AG04450 (cell line): ENCODE measurements around the gene C1QTNF1. TPM values are rescaled to one million over a fixed set of nuclear protein-coding genes. Genes with fewer than 3 reads are reported as not detected.

Experiments used
- CTCF ChIA-PET: fragments of 300-600, 350-600 bp; formaldehyde crosslinking; extraction: SDS; loops from one replicate; lab custom pipeline; 2022; ENCODE audit warnings: antibody characterized with exemption, inconsistent platforms; lab: Charles Lee
- POLR2A ChIA-PET: fragments of 350-600 bp; formaldehyde crosslinking; extraction: SDS; loops from one replicate; lab custom pipeline; 2021; ENCODE audit warnings: antibody characterized with exemption, inconsistent platforms; lab: Yijun Ruan, JAX
- DNase-seq: peaks from one replicate; pipeline ENCODE4 v3.0.0-alpha.2; 2011; ENCODE audit warnings: low read depth, low spot score
- H3K27ac ChIP-seq: one replicate; pipeline ENCODE4 v1.5.1; 2012; ENCODE audit warnings: low read depth, low read length, control low read depth
- H3K27me3 ChIP-seq: one replicate; pipeline ENCODE4 v1.6.0; 2012; ENCODE audit warnings: low read length; ENCODE audit not compliant: control insufficient read depth, insufficient read depth
- H3K4me3 ChIP-seq: 2 replicates; pipeline ENCODE4 v1.5.1; 2011; ENCODE audit warnings: mild to moderate bottlenecking, low read depth, low read length, control low read depth
- H3K9me3 ChIP-seq: 2 replicates; pipeline ENCODE4 v1.5.1; 2012; ENCODE audit warnings: low read length; ENCODE audit not compliant: control insufficient read depth, insufficient read depth
- polyA plus RNA-seq: library from polyadenylated mRNA; depleted of rRNA; stranded (reverse); fragments of >200 nt; gene quantifications from 2 replicates; pipeline ENCODE4 v1.2.3, GENCODE V29; 2011
- TF ChIP-seq, protein P1 (sequence below): IDR thresholded peaks from 2 replicates; pipeline ENCODE4 v1.5.1; 2011; ENCODE audit warnings: low read depth, low read length, control low read depth, inconsistent platforms

Gene C1QTNF1
- polyA plus RNA-seq, 1 experiment = 15.4 TPM

DNA sequence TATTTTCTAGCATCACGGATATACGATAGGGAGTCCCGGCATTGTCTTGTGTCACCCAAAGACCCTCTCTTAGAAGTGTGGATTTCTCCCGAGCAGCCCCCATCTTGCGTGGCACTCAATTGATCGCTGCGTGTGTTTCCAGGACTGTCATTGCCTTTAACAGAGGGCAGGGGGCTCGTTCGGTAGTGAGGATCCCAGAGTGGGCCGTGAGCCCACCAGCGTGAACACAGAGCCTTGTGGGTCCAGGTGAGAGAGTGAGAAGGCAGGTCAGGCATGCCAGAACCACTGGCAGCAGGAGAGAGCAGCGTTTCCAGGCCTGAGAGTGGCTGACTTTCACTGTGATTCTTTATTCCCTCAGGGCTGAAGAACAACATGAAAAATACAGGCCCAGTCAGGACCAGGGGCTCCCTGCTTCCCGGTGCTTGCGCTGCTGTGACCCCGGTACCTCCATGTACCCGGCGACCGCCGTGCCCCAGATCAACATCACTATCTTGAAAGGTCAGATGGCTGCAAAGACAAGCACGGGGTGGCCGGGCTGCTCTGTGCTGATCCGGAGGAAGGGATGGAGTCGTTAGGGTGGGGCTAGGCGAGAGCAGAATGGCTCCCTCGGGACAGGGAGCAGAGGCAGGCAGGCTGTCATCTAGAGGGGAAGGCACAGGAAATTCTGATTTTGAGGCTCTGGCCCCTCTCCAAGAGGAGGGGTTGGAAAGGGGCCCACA, 22.4 kb downstream of the C1QTNF1 start:
- POLR2A ChIA-PET = no interaction called here
- CTCF ChIA-PET = interaction anchor here (0.6 to 3.3 kb wide), 20 partner anchors 10 to 662 kb away, joined by 3 to 42 read pairs (median 7); partner anchors contain the start of gene ENGASE
- Histone ChIP-seq H3K27me3 (no peaks in the 10 kb centered on the region), H3K27ac (peak overlapping the region; percentile 31), H3K4me3 (no peak overlapping the region), H3K9me3 (no peaks in the 10 kb centered on the region; the same call in 1 of the 2 replicates)
- no peak for DNase-seq
- TF ChIP-seq, protein P1, sequence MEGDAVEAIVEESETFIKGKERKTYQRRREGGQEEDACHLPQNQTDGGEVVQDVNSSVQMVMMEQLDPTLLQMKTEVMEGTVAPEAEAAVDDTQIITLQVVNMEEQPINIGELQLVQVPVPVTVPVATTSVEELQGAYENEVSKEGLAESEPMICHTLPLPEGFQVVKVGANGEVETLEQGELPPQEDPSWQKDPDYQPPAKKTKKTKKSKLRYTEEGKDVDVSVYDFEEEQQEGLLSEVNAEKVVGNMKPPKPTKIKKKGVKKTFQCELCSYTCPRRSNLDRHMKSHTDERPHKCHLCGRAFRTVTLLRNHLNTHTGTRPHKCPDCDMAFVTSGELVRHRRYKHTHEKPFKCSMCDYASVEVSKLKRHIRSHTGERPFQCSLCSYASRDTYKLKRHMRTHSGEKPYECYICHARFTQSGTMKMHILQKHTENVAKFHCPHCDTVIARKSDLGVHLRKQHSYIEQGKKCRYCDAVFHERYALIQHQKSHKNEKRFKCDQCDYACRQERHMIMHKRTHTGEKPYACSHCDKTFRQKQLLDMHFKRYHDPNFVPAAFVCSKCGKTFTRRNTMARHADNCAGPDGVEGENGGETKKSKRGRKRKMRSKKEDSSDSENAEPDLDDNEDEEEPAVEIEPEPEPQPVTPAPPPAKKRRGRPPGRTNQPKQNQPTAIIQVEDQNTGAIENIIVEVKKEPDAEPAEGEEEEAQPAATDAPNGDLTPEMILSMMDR = no peak

DNA sequence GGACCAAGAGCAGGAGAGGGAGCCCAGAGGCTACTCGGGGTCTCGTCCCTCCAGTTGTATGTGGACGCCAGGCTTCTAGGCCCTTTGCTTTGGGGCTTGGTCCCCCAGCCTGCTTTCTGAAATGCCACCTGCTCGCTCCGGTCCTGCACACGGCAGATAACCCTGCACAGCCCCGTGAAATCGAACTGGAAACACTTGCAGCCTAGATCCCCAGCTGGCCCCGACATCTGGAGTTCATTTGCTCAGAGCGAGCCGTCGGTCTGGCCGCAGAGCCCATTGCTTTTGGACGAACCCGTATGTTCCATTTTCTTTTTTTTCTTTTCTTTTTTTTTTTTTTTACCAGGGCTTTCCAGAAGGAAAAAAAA, 22.9 kb downstream of the C1QTNF1 start:
- Histone ChIP-seq H3K9me3 (no peaks in the 10 kb centered on the region; the same call in 1 of the 2 replicates), H3K4me3 (no peak overlapping the region), H3K27me3 (no peaks in the 10 kb centered on the region), H3K27ac (peak overlapping the region; percentile 31)
- ChIA-PET POLR2A (no interaction called here), CTCF (no interaction called here)
- TF ChIP-seq, protein P1 = no peak
- DNase-seq = no peak

DNA sequence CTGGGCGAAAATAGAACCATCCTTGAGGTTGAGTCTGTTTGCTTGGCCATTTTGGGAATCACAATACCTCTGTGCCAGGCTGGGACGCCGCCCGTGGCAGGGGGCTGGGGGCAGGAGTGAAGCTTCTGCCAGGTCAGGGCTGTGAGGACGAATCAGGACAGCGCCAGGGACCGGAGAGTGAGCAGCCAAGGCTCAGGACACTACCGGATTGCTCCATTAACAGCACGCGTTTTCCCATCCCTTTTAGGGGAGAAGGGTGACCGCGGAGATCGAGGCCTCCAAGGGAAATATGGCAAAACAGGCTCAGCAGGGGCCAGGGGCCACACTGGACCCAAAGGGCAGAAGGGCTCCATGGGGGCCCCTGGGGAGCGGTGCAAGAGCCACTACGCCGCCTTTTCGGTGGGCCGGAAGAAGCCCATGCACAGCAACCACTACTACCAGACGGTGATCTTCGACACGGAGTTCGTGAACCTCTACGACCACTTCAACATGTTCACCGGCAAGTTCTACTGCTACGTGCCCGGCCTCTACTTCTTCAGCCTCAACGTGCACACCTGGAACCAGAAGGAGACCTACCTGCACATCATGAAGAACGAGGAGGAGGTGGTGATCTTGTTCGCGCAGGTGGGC, 23.4 kb downstream of the C1QTNF1 start:
- H3K4me3 ChIP-seq = no peak overlapping the region
- TF ChIP-seq, protein P1 = no peak
- H3K27ac ChIP-seq = no peak overlapping the region
- CTCF ChIA-PET = no interaction called here
- POLR2A ChIA-PET = no interaction called here
- no peaks in the 10 kb centered on the region; the same call in 1 of the 2 replicates for H3K9me3 ChIP-seq
- DNase-seq = no peak
- no peaks in the 10 kb centered on the region for H3K27me3 ChIP-seq

DNA sequence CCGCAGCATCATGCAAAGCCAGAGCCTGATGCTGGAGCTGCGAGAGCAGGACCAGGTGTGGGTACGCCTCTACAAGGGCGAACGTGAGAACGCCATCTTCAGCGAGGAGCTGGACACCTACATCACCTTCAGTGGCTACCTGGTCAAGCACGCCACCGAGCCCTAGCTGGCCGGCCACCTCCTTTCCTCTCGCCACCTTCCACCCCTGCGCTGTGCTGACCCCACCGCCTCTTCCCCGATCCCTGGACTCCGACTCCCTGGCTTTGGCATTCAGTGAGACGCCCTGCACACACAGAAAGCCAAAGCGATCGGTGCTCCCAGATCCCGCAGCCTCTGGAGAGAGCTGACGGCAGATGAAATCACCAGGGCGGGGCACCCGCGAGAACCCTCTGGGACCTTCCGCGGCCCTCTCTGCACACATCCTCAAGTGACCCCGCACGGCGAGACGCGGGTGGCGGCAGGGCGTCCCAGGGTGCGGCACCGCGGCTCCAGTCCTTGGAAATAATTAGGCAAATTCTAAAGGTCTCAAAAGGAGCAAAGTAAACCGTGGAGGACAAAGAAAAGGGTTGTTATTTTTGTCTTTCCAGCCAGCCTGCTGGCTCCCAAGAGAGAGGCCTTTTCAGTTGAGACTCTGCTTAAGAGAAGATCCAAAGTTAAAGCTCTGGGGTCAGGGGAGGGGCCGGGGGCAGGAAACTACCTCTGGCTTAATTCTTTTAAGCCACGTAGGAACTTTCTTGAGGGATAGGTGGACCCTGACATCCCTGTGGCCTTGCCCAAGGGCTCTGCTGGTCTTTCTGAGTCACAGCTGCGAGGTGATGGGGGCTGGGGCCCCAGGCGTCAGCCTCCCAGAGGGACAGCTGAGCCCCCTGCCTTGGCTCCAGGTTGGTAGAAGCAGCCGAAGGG, 24.2 kb downstream of the C1QTNF1 start:
- CTCF ChIA-PET = interaction anchor here (1.6 kb wide), 1 partner anchor 34 kb away, joined by 6 read pairs; no protein-coding TSS in a partner anchor
- POLR2A ChIA-PET = no interaction called here
- Histone ChIP-seq H3K4me3 (no peak overlapping the region), H3K27me3 (no peaks in the 10 kb centered on the region), H3K27ac (no peak overlapping the region), H3K9me3 (no peaks in the 10 kb centered on the region; the same call in 1 of the 2 replicates)
- TF ChIP-seq, protein P1 = no peak
- DNase-seq = no peak
